Purkinje cell (primary cell): ENCODE results near the gene PMS2. TPM values are rescaled to one million over a fixed set of nuclear protein-coding genes. Genes with fewer than 3 reads are reported as not detected.

Source experiments
- polyA plus RNA-seq: library from polyadenylated mRNA; unstranded; fragments of >200 nt; fragmentation: Nextera tagmentation; gene quantifications from 2 replicates; pipeline ENCODE4 v1.2.1, GENCODE V29; 2014

Gene PMS2
- polyA plus RNA-seq: 6.2 and 29.6 TPM in 2 replicates

DNA sequence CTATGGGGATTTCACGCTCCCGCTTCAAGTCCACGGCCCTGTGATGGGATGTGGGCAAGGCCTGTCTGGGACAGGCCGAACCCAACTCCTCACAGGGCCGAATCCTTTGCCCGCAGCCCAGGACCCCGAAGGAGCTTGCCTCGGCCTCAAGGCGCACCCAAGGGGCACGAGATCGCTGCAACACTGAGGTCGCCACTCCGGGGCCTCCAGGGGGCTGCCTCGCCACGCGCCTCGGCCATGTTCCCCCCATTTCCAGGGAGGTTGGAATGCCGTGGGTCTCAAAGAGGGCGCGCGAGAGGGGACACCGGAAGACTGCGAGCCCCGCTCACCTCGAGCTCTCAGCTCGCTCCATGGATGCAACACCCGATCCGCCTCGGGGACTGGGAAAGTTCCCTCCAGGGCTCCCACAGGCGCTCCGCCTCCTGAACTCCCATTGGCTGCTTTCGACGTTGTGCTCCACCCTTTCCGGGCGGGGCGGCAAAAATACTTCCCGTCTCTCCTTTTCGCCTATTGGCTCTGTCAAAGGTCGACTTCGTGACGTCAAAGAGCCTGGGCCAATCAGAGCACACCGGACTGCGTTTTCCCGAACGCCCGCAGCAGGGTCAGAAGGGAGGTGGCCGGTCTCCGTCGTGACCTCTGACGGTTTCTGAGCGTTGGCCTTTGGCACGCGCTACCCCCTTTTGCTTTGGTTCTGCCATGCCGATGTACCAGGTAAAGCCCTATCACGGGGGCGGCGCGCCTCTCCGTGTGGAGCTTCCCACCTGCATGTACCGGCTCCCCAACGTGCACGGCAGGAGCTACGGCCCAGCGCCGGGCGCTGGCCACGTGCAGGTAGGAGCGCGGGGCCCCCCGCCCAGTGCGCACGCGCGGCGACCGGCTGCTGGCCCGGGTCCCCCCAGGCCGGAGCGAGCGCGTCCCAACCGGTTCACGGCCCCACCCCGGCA is at the start of gene PMS2, which contains the start of gene AIMP2:
Gene PMS2 (minus strand): TSS at position 382 of the 944 bp plus-strand sequence. CDS start 30 bp downstream, at position 352.
Gene AIMP2 (plus strand): TSS at position 605 of the 944 bp plus-strand sequence. CDS start 92 bp downstream, at position 697.

GRCh38 chr7:6030988-6031387 is 22.1 kb upstream of the PMS2 start, which contains the start of gene ANKRD61:
ANKRD61 (plus strand) TSS chr7:6031376; CDS start chr7:6031376, 0 bp downstream.

DNA sequence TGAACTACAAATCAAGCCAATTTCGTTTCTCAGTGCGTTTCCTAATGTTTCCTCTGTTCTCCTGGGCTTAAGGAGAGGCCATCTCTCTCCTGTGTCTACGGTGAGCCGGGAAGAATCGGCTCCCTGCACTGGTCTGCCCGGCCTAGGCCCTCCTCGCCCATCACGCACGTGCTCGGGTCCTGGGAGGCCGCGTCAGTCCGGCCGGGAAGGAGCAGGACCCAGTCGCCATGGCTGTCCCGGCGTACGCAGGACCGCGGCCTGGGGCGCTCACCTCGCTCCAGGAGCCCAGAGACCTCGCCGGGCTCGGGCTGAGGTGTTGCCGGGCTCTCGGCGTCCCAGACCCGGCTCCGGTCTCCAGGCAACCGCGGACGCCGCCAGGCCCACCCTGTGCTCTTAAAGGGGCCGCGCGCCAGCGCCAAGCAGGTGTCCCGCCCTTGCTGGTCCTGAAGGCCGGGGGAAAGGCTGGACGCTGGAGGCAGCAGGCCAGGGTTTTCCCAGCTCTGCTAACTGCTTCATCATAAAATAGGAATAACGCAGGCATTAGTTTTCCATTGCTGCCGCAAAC is 38.4 kb downstream of the PMS2 start, which contains the start of gene RSPH10B:
Gene RSPH10B (minus strand): TSS at position 343 of the 565 bp plus-strand sequence. CDS start 3,573 bp downstream, outside the sequence.

Other genes with a start within 250 kb of the PMS2 start
- gene RNF216, start 227.4 kb downstream of the PMS2 start, polyA plus RNA-seq: 13.4 and 18.6 TPM in 2 replicates
- not detected in 2 replicates for gene OCM, start 128.3 kb downstream of the PMS2 start, polyA plus RNA-seq
- gene CCZ1, start 110.3 kb downstream of the PMS2 start, polyA plus RNA-seq: 54.9 and 73.3 TPM in 2 replicates
- 0.22 TPM in 1 of 2 replicates, not detected in the other for gene RSPH10B, start 38.4 kb downstream of the PMS2 start, polyA plus RNA-seq
- 14.1 and 23.2 TPM in 2 replicates for gene AIMP2, start 223 bp upstream of the PMS2 start, polyA plus RNA-seq
- not detected in 2 replicates for gene ANKRD61, start 22.3 kb upstream of the PMS2 start, polyA plus RNA-seq
- gene EIF2AK1, start 50.1 kb upstream of the PMS2 start, polyA plus RNA-seq: 48.1 and 64.6 TPM in 2 replicates
- gene USP42, start 95.9 kb upstream of the PMS2 start, polyA plus RNA-seq: 2.7 and 4.3 TPM in 2 replicates